HG03558 (cell line): ENCODE data around the gene C1QBP.
A peak's percentile ranks its signal among the peaks of the same experiment; 100 is the strongest.
"Not testable (repeated sequence)": the region's sequence is repeated elsewhere in the genome, so short reads cannot be mapped to it uniquely, and the experiment has no call there.

Source experiments
- ATAC-seq: cut with Tn5 transposase; IDR thresholded peaks from one replicate; pipeline ENCODE4 v1.9.1; 2021; ENCODE audit warnings: moderate number of reproducible peaks; ENCODE audit not compliant: unreplicated experiment; ENCODE audit errors: extremely low read depth

Gene C1QBP

GRCh38 chr17:5438716-5439445 is at the start of gene C1QBP:
TSS of gene C1QBP (minus strand) at chr17:5439155. CDS start at chr17:5439073, 82 bp downstream.
- no peak for ATAC-seq

DNA sequence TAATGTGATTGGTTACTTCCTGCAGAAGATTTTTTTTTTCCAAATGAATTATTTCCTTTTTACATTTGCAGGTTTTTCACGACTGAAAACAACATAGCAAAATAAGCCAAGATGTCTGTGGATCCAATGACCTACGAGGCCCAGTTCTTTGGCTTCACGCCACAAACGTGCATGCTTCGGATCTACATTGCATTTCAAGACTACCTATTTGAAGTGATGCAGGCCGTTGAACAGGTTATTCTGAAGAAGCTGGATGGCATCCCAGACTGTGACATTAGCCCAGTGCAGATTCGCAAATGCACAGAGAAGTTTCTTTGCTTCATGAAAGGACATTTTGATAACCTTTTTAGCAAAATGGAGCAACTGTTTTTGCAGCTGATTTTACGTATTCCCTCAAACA is 49.8 kb upstream of the C1QBP start:
- ATAC-seq, result no peak

GRCh38 chr17:5486206-5487124 is 47.5 kb upstream of the C1QBP start, which contains the start of gene MIS12:
TSS of gene MIS12 (plus strand) at chr17:5486566. CDS start at chr17:5488863, 2,297 bp downstream.
- peak; percentile 55 for ATAC-seq

DNA sequence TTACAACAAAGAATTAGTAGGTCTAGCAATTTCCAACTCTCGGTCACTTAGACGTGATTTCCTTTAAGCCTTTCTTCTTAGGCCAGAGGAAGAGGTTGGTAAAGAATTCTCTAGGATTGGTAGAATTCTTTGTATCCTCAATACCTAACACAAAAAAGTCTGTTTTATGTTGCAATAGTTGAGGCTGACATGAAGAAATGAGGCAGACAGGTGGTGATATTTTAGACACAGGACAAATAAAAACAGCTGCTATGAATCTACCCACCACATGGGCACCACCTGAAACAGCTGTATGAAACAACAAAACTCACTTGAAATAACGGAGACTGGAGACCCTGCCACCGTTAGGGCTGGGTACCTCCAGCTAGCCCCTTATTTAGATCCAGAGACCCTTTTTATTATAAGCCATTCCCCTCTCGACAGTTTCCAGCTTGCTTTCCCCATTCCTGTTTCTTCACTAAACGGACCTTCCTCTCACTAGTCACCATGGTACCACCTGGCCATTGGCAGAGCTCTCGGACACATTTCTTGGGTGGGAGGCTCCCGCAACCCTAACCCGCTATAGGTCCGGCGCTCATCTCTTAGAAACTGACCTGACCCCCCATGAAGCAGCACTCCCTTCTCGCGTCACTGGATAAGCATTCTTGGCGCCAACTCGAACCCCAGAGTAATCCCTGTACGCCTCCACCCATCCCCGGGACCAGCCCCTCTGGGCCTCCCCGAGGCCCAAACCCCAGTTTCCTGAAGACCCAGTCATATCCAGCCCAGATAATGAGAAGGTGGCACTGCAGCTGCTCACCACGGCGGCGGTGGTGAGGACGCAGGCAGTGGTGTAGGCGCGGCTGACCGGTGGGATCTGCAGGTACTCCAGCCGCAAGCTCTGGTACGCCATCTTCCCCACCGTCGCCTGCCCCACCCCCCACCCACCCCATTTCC is 46.6 kb upstream of the C1QBP start, which contains the start of gene DERL2:
DERL2 (minus strand) TSS at position 909 of the 936 bp plus-strand sequence; CDS start at position 892, 17 bp downstream.
- ATAC-seq, result no peak

DNA sequence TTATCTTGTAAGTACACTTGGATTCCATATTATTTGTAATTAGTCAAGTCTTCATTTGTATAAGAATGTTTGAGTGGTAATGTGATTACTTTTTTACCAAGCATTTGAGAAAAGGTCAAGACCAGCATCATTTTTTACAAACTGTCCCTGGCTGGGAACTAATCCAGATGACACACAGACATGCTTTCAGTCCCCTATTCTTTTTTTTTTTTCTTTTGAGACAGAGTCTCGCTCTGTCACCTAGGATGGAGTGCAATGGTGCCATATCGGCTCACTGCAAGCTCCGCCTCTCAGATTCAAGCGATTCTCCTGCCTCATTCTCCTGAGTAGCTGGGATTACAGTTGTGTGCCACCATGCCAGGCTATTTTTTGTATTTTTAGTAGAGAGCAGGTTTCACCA is 42.5 kb upstream of the C1QBP start:
- ATAC-seq, result no peak

DNA sequence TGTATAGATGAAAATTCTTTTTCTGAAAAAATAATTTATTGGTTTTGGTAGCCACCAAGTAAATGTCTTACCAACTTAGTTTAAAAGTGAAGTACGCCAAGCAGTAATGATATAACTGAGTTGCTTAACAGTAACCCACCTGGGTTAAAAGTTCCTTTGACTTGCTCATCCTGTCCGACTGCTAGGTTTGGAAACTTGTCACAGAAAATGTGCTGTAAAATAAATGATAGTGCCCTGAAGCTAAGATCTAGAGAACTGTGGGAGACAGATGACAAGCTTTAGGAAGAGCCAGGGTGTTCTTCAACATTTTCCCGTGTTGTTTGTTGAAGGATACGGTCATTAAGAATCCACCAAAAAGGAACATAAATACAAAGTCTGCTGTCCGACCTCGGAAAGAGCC is 42.0 kb upstream of the C1QBP start:
- ATAC-seq, result no peak

GRCh38 chr17:5478992-5479391 is 40.0 kb upstream of the C1QBP start:
- no peak for ATAC-seq

DNA sequence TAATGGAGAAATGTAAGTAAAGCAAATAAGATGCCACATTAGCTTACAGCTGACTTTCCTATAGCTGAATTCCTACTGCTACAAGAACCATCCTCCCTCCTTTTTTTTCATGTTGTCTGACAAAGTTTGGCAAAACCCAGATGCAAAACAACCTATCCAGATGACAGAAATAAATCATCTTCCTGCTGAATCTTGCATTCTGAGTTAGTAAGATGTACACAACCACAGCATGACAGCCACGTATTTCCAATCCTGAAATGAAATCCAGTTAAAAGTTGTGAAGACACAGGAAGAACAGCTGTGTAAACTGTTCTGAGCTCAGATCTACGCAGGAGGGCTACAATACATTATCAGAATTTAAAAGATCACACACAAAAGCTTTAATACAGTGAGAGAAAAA is 35.0 kb upstream of the C1QBP start:
- ATAC-seq, result no peak

DNA sequence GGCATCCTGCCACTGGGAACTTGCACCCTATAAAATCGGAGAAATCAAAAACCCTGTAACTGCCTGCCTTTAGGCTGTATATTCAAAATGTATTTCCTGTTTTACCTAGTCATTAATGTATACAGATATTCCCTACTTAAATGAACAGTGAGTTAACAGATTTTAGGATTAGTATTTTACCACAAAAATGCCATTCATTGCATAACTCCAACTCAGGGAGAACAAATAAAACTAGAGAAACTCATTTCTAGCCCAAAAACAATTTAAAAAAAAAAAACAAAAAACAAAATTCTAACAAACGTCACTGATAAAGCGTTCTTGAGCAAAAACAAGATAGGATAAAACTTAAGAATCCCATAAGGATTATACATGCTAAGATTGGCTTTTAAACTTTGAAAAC is 33.6 kb upstream of the C1QBP start:
- ATAC-seq, result no peak

DNA sequence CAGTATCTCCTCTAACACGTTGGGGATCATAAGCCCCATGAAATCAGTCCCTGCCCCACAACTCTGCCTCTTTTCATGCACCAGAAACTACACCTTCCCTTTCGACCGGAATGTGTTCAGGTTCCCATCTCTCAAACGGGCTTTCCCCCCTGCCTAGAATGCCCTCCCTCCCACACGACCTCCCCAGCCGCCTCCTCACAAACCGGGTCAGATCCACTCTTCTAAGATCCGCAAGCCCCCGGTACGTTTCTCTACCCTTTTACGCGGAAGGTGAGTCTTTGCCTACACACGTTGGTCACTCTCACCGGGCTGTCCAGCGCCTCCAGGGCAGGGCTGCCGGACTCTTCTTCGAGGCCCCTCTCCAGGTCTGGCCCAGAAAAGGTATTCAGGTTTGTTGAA is 29.1 kb upstream of the C1QBP start:
- no peak for ATAC-seq

DNA sequence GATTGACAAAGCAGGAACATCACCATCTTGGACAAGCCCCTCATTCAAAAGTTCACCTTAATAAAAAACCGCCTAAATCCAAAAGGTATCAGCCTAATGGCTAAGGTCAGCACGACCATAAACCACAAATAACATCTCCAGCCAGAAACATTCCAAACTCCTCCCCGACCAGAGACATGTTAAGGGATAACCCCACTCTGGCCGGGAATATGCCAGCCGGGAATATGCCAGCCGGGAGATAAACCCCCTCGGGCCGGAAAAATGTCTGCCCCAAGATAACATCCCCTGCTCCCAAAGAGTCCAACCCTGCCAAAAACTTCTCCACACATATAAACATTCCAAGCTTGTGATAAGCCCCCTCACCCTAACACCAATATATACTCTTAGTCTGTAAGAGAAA is 28.5 kb upstream of the C1QBP start:
- ATAC-seq, result no peak

- ATAC-seq, result no peak
Measured at GRCh38 chr17:5466295-5466694, 27.3 kb upstream of the C1QBP start.

DNA sequence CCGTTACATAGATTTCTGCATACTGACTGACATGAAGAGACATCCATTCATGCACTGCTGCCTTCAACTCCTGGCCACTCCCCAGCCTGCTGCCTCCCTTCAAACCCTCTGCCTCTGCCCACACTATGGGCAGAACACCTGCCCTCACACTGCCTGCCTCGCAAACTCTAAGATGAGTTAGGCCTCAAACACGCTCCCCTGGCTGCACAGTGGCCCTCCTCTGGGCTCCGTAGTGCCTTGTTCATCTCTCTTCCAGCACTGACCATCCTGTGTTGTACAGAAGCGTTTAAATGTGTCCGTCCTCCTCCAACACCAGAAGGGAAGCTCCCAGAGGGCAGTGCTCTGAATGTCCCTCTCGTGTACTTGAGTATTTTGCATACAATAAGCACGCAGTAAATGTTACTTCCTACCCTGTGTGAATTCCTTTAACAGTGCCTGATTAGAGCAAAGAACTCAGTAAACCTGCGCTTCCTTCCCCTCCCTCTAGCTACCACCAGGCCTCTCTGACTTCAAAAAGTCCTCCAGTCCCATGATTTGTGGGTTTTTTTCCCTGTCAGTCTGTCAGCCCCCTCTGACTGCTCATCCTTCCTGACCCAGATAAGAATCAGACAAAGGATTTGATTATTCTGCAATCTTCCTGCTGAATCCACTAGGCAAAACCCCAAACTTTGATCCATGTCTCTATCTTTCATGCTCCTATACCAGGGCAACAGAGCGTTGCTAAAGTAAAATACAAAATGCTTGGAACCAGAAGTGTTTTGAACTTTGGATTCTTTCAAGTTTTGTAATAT is 26.0 kb upstream of the C1QBP start:
- no peak for ATAC-seq

GRCh38 chr17:5446786-5447185 is 7.8 kb upstream of the C1QBP start:
- no peak for ATAC-seq

DNA sequence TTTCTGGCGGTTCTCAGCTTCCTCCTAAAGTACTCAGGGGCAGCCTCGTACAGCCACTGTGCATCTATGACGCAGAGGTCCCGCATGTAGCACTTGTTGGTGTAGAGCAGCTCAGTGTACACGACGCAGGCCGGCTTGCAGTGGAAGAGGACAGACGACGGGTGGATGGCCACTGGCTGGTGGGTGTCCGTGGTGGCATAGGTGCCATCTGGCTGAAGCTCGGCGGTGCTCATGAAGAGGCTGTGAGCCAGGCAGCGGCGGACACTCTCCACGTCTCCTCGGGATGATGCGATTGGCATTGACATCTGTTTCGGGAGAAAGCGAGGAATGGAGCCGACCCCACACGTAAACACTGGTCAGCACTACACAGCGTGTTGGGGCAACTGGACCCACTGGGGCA is 5.3 kb upstream of the C1QBP start:
- no peak for ATAC-seq

DNA sequence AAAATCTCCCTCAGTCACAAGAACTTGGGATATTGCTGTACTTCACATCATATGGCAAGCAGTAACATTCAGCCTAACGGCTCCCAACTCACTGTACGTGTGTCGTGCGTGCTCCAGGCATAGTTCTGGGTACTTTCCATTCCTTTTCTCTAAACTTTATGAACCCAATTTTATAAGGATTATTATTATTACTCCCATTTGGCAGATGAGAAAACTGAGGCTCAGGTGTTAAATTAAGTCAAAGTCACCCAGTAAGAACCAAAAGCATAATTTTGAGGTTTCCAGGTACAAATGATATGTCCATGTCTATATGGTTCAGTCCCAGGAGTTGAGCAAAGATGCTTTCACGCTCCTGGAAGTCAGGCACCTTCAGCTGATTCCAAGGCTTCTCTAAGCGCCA is 4.8 kb upstream of the C1QBP start:
- no peak for ATAC-seq

- ATAC-seq, result no peak
Measured at GRCh38 chr17:5439446-5439764, 450 bp upstream of the C1QBP start.

- no peak for ATAC-seq
Measured at GRCh38 chr17:5437721-5438317, 1.1 kb downstream of the C1QBP start.

DNA sequence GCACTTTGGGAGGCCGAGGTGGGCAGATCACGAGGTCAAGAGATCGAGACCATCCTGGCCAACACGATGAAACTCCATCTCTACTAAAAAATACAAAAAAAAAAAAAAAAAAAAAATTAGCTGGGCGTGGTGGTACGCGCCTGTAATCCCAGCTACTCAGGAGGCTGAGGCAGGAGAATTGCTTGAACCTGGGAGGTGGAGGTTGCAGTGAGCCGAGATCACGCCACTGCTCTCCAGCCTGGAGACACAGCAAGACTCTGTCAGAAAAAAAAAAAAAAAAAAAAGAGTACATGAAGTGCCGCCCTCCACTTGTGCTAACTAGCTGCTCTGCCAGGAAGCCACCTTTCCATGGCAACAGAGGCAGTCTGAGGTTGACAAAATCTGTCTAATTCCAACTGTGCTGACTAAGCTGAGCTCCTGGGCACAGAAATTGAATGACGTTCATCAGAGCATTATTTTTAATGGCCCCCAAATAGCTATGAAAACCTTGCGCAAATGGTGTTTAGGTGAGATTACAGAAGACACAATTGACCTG is 3.1 kb downstream of the C1QBP start:
- not testable (repeated sequence) for ATAC-seq
